Osteoblast (primary cell): ENCODE results near the gene NCS1. TPM values are rescaled to one million over a fixed set of nuclear protein-coding genes. Genes with fewer than 3 reads are reported as not detected.

ENCODE experiments used
- DNase-seq: peaks from one replicate; pipeline ENCODE4 v3.0.0; 2011; ENCODE audit warnings: low spot score, mixed read lengths; ENCODE audit not compliant: insufficient read length; ENCODE audit errors: missing footprints
- H2AFZ ChIP-seq: 2 replicates; pipeline ENCODE4 v1.6.0; 2011; ENCODE audit warnings: mild to moderate bottlenecking, low read length
- H3K27ac ChIP-seq: 2 replicates; pipeline ENCODE4 v1.5.1; 2011; ENCODE audit warnings: mild to moderate bottlenecking, low read depth, low read length, moderate library complexity
- H3K27me3 ChIP-seq: 2 replicates; pipeline ENCODE4 v1.6.0; 2012; ENCODE audit warnings: mild to moderate bottlenecking, control low read depth, inconsistent platforms, low read length, moderate library complexity; ENCODE audit not compliant: insufficient read depth
- H3K36me3 ChIP-seq: 2 replicates; pipeline ENCODE4 v1.5.1; 2011; ENCODE audit warnings: mild to moderate bottlenecking, low read length, control low read depth, moderate library complexity; ENCODE audit not compliant: insufficient read depth
- H3K4me1 ChIP-seq: 2 replicates; pipeline ENCODE4 v1.5.1; 2011; ENCODE audit warnings: mild to moderate bottlenecking, low read length, control low read depth, moderate library complexity; ENCODE audit not compliant: insufficient read depth
- H3K4me2 ChIP-seq: 2 replicates; pipeline ENCODE4 v1.6.0; 2011; ENCODE audit warnings: mild to moderate bottlenecking, low read length; ENCODE audit not compliant: insufficient read depth
- H3K4me3 ChIP-seq: fragments of 200-600 bp; sonication (generic); 3 replicates; pipeline ENCODE4 v1.5.1; 2012; ENCODE audit warnings: mild to moderate bottlenecking, low read length, inconsistent platforms; ENCODE audit not compliant: insufficient read depth
- H3K79me2 ChIP-seq: 2 replicates; pipeline ENCODE4 v1.6.0; 2012; ENCODE audit warnings: mild to moderate bottlenecking, low read length, control low read depth, inconsistent platforms; ENCODE audit not compliant: insufficient read depth
- H3K9me3 ChIP-seq: 2 replicates; pipeline ENCODE4 v1.5.1; 2011; ENCODE audit warnings: low read depth, low read length, control low read depth
- H4K20me1 ChIP-seq: 2 replicates; pipeline ENCODE4 v1.6.0; 2012; ENCODE audit warnings: mild to moderate bottlenecking, low read length, control low read depth; ENCODE audit not compliant: insufficient read depth
- CTCF ChIP-seq: IDR thresholded peaks from 2 replicates; pipeline ENCODE4 v1.5.1; 2011; ENCODE audit warnings: mild to moderate bottlenecking, low read depth, low read length, moderate library complexity; ENCODE audit errors: extremely low read depth
- total RNA-seq: library from RNA; depleted of rRNA; stranded (reverse); fragments of >200 nt; gene quantifications from 2 replicates; pipeline ENCODE4 v1.2.3, GENCODE V29; 2012

Gene NCS1
- total RNA-seq, 1 donor = 49.9 TPM

GRCh38 chr9:130197888-130198287 lies 25.7 kb downstream of the NCS1 start:
- TF ChIP-seq CTCF = no peak
- peaks cover 74% of the 10 kb centered on the region for H4K20me1 ChIP-seq
- H3K4me3 ChIP-seq = no peak overlapping the region
- no peak overlapping the region for H3K27ac ChIP-seq
- no peaks in the 10 kb centered on the region for H3K27me3 ChIP-seq
- no peaks in the 10 kb centered on the region for H3K9me3 ChIP-seq
- H3K79me2 ChIP-seq = peaks cover 90% of the 10 kb centered on the region
- H2AFZ ChIP-seq = no peak overlapping the region
- DNase-seq = no peak
- peaks cover 26% of the 10 kb centered on the region for H3K4me1 ChIP-seq
- no peaks in the 10 kb centered on the region for H3K36me3 ChIP-seq
- H3K4me2 ChIP-seq = no peak overlapping the region

GRCh38 chr9:130198501-130199179 lies 26.4 kb downstream of the NCS1 start:
- Histone ChIP-seq H3K4me1 (peaks cover 25% of the 10 kb centered on the region), H3K4me2 (no peak overlapping the region), H3K79me2 (peaks cover 87% of the 10 kb centered on the region), H3K36me3 (peaks cover 3% of the 10 kb centered on the region), H3K27ac (no peak overlapping the region), H3K27me3 (no peaks in the 10 kb centered on the region), H4K20me1 (peaks cover 67% of the 10 kb centered on the region), H2AFZ (no peak overlapping the region), H3K4me3 (no peak overlapping the region), H3K9me3 (no peaks in the 10 kb centered on the region)
- no peak for DNase-seq
- no peak for TF ChIP-seq CTCF

DNA sequence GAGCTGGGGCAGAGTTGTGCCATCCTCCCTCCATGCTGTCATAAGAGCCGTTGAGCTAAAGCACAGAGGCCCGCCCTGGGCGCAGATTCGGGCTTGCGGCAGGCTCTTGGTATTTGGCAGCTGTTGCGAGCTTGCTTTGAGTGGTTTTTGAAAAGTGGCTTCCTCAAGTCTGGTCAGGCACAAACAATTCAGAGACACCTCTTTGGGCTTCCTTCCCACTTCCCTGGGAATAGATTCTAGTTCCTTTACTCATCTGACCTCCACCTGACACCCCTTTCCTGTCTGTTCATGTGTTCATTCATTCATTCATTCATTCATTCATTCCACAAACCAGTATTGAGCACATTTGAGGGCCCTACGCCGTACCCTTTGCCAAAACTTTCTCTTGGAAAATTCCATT lies 27.4 kb downstream of the NCS1 start:
- no peak overlapping the region for H3K4me3 ChIP-seq
- H3K9me3 ChIP-seq = no peaks in the 10 kb centered on the region
- peaks cover 57% of the 10 kb centered on the region for H4K20me1 ChIP-seq
- H3K79me2 ChIP-seq = peaks cover 82% of the 10 kb centered on the region
- peak; percentile 93 for DNase-seq
- peaks cover 5% of the 10 kb centered on the region for H3K36me3 ChIP-seq
- H2AFZ ChIP-seq = no peak overlapping the region
- TF ChIP-seq CTCF = no peak
- H3K4me2 ChIP-seq = no peak overlapping the region
- H3K27ac ChIP-seq = no peak overlapping the region
- peaks cover 16% of the 10 kb centered on the region for H3K4me1 ChIP-seq
- H3K27me3 ChIP-seq = no peaks in the 10 kb centered on the region

- no peak overlapping the region for H3K27ac ChIP-seq
- H4K20me1 ChIP-seq = peaks cover 51% of the 10 kb centered on the region
- TF ChIP-seq CTCF = no peak
- no peak overlapping the region for H3K4me2 ChIP-seq
- no peaks in the 10 kb centered on the region for H3K9me3 ChIP-seq
- no peak overlapping the region for H2AFZ ChIP-seq
- no peaks in the 10 kb centered on the region for H3K27me3 ChIP-seq
- no peak overlapping the region for H3K4me3 ChIP-seq
- no peak for DNase-seq
- peaks cover 81% of the 10 kb centered on the region for H3K79me2 ChIP-seq
- peaks cover 14% of the 10 kb centered on the region for H3K4me1 ChIP-seq
- H3K36me3 ChIP-seq = peaks cover 5% of the 10 kb centered on the region
Observed at GRCh38 chr9:130200038-130200849, 28.0 kb downstream of the NCS1 start.
